ENCODE data around the gene OARD1. TPM values are rescaled to one million over a fixed set of nuclear protein-coding genes. Genes with fewer than 3 reads are reported as not detected.

The OARD1 gene
- total and polyA plus RNA-seq, 12 donors: 13.7 to 31.2 (median 17.0) TPM

DNA sequence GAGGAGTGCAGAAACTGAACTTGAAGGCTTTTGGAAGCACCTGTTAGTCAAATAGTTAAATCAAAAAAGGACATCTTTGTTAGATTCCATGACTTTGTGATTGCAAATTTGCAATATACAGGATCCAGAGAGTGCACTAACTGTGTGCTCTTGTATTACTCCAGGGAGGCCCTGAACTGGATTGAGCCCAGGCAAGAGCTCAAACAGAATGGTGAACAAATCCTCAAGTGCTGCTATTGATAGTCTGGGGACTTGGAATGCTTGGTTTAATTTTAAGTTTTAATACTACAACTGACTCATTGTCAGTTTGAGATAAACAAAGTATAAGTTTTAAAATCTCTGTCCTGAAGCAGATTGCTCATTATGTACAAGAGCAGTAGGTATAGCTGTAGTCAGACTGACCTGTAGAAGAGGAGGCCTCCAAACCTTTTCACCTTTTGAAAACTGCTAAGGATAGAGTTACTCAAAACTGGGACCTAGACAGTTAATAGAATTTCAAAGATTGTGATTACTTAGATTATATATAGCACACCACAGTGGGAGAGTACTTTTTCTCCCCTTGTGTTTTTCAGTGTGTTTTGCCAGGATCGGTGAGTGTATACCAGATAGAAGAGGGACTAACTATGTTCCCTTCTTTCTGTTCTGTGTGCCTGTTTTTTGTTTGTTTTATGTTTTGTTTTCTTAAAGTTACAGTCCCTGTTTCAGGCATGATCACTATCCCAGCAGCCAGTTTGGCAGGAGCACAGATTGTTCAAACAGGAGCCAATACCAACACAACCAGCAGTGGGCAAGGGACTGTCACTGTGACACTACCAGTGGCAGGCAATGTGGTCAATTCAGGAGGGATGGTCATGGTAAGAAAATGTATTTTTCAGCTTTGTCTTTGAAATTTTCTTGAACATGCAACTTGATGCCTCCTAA, 18.9 kb upstream of the OARD1 start:
- H3K27ac ChIP-seq: peak overlapping the region in 1 of 10 donors; percentile 1
- no peak overlapping the region for H3K4me3 ChIP-seq
- DNase-seq (no peak), ATAC-seq (peak in 1 of 8 donors; percentile 29)
- H3K9me3 ChIP-seq: no peaks in the 10 kb centered on the region
- peaks cover 0 to 100% (median 56%) of the 10 kb centered on the region in 9 donors for H3K36me3 ChIP-seq
- H3K27me3 ChIP-seq: no peaks in the 10 kb centered on the region
- WGBS, 2 donors: 27 to 40% methylated on average over 1 of the region's 1 CpG
- peaks cover 0 to 11% (median 0%) of the 10 kb centered on the region in 9 donors for H3K4me1 ChIP-seq
- TF ChIP-seq, protein P1, sequence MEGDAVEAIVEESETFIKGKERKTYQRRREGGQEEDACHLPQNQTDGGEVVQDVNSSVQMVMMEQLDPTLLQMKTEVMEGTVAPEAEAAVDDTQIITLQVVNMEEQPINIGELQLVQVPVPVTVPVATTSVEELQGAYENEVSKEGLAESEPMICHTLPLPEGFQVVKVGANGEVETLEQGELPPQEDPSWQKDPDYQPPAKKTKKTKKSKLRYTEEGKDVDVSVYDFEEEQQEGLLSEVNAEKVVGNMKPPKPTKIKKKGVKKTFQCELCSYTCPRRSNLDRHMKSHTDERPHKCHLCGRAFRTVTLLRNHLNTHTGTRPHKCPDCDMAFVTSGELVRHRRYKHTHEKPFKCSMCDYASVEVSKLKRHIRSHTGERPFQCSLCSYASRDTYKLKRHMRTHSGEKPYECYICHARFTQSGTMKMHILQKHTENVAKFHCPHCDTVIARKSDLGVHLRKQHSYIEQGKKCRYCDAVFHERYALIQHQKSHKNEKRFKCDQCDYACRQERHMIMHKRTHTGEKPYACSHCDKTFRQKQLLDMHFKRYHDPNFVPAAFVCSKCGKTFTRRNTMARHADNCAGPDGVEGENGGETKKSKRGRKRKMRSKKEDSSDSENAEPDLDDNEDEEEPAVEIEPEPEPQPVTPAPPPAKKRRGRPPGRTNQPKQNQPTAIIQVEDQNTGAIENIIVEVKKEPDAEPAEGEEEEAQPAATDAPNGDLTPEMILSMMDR (IDR thresholded peaks at IDR 0.05): no peak
- intact Hi-C loops (cut with DNase I): loop anchor here in 8 of 10 donors (5.0 to 10.0 kb wide), 2 partner anchors 224 to 226 kb away; no protein-coding TSS in a partner anchor

- ATAC-seq (no peak), DNase-seq (no peak)
- no peak overlapping the region for H3K27ac ChIP-seq
- H3K4me3 ChIP-seq: no peak overlapping the region
- TF ChIP-seq, protein P1 (IDR thresholded peaks at IDR 0.05): no peak
- H3K36me3 ChIP-seq: peaks cover 2 to 100% (median 50%) of the 10 kb centered on the region in 9 donors
- no peaks in the 10 kb centered on the region for H3K27me3 ChIP-seq
- WGBS, 2 donors: 93 to 94% methylated on average over 4 of the region's 4 CpGs
- peaks cover 0 to 11% (median 0%) of the 10 kb centered on the region in 9 donors for H3K4me1 ChIP-seq
- H3K9me3 ChIP-seq: no peaks in the 10 kb centered on the region
- intact Hi-C loops (cut with DNase I): no loop called here
These were observed 16.3 kb upstream of the OARD1 start for GRCh38 chr6:41088451-41088850.

GRCh38 chr6:41085182-41085581, 13.0 kb upstream of the OARD1 start:
- Histone ChIP-seq H3K27ac (no peak overlapping the region), H3K4me3 (no peak overlapping the region), H3K9me3 (no peaks in the 10 kb centered on the region), H3K36me3 (peaks cover 0 to 100% (median 50%) of the 10 kb centered on the region in 9 donors), H3K27me3 (no peaks in the 10 kb centered on the region), H3K4me1 (peaks cover 0 to 12% (median 0%) of the 10 kb centered on the region in 9 donors)
- ATAC-seq (no peak), DNase-seq (no peak)
- intact Hi-C loops (cut with DNase I): no loop called here
- TF ChIP-seq, protein P1 (IDR thresholded peaks at IDR 0.05): no peak

DNA sequence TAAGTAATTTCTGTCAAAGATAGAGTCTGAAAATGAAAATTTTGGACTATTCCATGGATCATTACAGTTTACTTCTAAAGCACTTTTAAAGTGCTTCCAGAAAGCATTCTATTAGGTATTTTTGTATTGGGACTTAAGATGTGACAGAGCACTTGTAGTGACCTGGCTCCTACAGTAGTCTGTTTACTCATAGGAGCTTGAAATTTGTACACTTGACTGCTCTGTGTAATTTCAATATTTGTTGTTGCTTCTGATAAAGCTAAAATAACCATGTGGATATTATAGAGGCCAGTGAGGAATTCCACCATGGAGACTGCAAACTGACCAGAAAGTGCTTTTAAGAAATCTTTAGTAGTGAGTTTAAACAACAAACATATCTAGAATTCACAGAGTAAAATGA, 10.9 kb upstream of the OARD1 start:
- intact Hi-C loops (cut with DNase I): no loop called here
- Histone ChIP-seq H3K4me1 (peaks cover 0 to 18% (median 0%) of the 10 kb centered on the region in 9 donors), H3K36me3 (peaks cover 0 to 96% (median 45%) of the 10 kb centered on the region in 9 donors), H3K4me3 (no peak overlapping the region), H3K27ac (no peak overlapping the region), H3K9me3 (no peaks in the 10 kb centered on the region), H3K27me3 (no peaks in the 10 kb centered on the region)
- no peak for DNase-seq
- no peak for ATAC-seq
- TF ChIP-seq, protein P1 (IDR thresholded peaks at IDR 0.05): no peak

Measured in heart right ventricle (tissue), 16 donors.